ENCODE measurements around the gene CEND1.

DNA sequence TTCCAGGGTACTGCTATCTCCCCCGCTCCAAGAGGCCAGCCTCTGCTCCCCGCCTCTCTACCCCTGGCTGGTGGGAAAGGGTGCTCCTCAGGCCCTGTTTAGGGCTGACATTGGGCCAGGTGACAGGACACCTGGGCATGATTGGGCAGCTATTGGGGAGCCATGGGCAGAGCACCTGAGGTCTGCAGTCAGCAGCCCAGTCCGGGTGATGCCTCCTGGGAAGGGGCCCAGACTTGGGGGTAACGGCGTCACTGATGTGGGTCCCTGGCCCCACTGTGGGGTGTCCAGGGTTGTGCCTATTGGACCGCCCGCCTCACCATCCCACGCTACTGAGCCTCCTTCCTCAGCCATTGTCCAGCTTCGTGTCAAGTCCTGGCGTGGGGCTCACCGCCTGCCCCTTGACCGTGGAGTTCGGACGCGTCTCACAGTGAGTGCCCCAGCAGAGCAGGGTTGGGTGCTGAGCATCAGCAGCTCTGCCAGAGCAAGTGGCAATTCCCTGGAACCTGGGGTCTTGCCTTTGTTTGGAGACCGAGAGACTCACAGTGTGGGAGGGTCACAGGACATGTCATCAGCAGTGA, 9.8 kb downstream of the CEND1 start:
- no peak for TF ChIP-seq POLR2AphosphoS5 (IDR thresholded peaks at IDR 0.05; ENCODE audit: insufficient read depth, low read depth, low read length)
- TF ChIP-seq, protein P1, sequence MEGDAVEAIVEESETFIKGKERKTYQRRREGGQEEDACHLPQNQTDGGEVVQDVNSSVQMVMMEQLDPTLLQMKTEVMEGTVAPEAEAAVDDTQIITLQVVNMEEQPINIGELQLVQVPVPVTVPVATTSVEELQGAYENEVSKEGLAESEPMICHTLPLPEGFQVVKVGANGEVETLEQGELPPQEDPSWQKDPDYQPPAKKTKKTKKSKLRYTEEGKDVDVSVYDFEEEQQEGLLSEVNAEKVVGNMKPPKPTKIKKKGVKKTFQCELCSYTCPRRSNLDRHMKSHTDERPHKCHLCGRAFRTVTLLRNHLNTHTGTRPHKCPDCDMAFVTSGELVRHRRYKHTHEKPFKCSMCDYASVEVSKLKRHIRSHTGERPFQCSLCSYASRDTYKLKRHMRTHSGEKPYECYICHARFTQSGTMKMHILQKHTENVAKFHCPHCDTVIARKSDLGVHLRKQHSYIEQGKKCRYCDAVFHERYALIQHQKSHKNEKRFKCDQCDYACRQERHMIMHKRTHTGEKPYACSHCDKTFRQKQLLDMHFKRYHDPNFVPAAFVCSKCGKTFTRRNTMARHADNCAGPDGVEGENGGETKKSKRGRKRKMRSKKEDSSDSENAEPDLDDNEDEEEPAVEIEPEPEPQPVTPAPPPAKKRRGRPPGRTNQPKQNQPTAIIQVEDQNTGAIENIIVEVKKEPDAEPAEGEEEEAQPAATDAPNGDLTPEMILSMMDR (IDR thresholded peaks at IDR 0.05; ENCODE audit: extremely low read depth in 1 of 2, insufficient read depth in 1 of 2, low read depth in 1 of 2, low read length in 2 of 2): no peak
- TF ChIP-seq EZH2 (IDR thresholded peaks at IDR 0.05; ENCODE audit: borderline replicate concordance, low read depth, low read length, severe bottlenecking): no peak
- TF ChIP-seq POLR2A (IDR thresholded peaks at IDR 0.05; ENCODE audit: low read depth, low read length): no peak
- no peak for TF ChIP-seq MAX (IDR thresholded peaks at IDR 0.05; ENCODE audit: insufficient read depth, insufficient read length)
- TF ChIP-seq JUN (IDR thresholded peaks at IDR 0.05; ENCODE audit: borderline replicate concordance, insufficient read depth, insufficient read length, low read depth): no peak
- no peak for TF ChIP-seq GATA2 (IDR thresholded peaks at IDR 0.05; ENCODE audit: insufficient read depth, insufficient read length, low read depth, low read length)
